Retinal pigment epithelial cell (primary cell): ENCODE measurements around the gene PPP2R2D.
A peak's percentile ranks its signal among the peaks of the same experiment; 100 is the strongest.

ENCODE experiments used
- DNase-seq: peaks from one replicate; pipeline ENCODE4 v3.0.0-alpha.2; 2010; ENCODE audit warnings: low read depth
- H3K4me3 ChIP-seq: 2 replicates; pipeline ENCODE4 v1.5.1; 2011; ENCODE audit warnings: mild to moderate bottlenecking, low read length, control low read depth, moderate library complexity
- CTCF ChIP-seq: conservative IDR thresholded peaks from 2 replicates; pipeline ENCODE4 v1.5.1; 2011; ENCODE audit warnings: low read depth, low read length, control low read depth, inconsistent platforms

Gene PPP2R2D

DNA sequence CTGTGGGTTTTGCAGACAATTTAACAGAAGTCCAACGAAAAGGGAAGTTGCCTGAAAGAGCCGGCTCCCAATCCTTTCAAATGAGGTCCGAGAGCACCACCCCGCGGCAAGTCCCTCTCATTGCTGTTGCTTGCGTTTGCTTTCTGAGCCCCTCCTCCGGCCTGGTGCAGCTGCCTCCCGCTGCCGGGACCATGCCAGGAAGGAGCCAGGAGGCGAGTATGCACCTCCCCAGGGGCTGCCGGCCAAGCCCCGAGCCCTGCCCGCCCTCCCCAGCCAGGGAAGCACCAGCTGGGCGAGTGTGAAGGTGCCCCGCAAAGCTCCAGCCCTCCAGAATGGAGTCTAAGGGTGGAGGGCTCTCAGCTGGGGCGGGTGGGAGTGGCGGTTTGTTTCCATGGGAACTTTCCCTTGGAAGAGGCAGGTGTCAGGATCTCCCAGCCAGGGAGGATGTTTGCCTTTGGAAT lies 25.8 kb upstream of the PPP2R2D start:
- TF ChIP-seq CTCF: peak; percentile 85
- H3K4me3 ChIP-seq: no peak overlapping the region
- DNase-seq: peak; percentile 23

DNA sequence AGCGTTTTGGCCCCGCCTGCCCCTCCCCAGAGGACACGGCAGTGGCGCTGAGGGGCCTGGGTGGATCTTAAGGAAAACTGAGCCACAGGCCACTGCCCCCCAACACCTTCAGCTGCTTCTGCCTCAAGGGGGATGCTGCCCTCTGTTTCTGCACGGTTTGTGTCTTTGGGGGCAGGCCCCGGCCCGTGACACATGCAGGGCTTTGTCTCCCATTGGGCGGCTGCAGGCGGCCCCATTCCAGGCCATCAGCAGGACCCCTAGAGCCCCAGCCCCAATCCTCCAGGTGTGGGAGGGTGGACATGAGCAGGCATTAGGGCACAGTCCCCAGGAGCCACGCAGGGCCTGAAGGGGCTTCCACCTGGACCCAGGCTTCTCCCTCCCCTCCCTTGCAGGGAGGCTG lies 25.3 kb upstream of the PPP2R2D start:
- no peak overlapping the region for H3K4me3 ChIP-seq
- DNase-seq: no peak
- TF ChIP-seq CTCF: no peak

DNA sequence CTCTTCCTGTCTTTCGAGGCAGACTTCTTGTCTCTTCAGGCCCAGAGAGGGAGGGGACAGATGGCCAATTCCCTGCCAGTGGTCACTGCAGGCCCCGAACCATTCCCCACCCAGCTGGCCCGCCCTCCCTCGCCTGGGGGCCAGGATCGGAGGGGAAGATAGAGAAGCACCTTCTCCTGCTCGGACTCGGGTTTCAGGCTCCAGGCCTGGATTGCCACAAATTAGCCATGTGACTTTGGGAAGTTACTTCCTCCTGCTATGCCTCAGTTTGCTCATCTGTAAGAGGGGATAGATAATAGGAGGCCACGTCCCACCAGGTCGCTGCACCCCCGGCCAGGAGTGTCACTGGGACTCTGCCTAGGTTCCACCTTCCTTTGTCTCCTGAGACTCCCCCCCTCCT lies 24.8 kb upstream of the PPP2R2D start:
- no peak for TF ChIP-seq CTCF
- no peak for DNase-seq
- H3K4me3 ChIP-seq: no peak overlapping the region

DNA sequence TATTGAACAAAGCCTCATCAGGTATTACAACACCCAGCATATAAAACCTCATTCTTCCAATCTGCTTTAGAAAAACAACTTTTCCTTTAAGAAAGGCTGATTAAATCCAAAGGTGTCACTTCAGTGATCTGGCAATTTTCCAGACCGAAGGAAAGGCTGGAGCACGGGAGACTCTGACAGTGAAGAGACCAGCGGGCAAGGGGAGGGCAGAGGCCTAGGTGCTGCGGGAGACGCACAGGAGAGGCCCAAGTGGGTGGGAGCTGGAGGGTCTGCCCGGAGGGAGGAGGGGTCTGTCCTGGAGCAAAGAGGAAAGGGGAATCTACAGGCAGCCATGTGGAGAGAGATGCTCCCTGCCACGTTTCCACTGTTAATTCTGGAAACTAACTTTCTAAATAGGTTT lies 24.3 kb upstream of the PPP2R2D start:
- TF ChIP-seq CTCF: no peak
- H3K4me3 ChIP-seq: no peak overlapping the region
- DNase-seq: no peak

DNA sequence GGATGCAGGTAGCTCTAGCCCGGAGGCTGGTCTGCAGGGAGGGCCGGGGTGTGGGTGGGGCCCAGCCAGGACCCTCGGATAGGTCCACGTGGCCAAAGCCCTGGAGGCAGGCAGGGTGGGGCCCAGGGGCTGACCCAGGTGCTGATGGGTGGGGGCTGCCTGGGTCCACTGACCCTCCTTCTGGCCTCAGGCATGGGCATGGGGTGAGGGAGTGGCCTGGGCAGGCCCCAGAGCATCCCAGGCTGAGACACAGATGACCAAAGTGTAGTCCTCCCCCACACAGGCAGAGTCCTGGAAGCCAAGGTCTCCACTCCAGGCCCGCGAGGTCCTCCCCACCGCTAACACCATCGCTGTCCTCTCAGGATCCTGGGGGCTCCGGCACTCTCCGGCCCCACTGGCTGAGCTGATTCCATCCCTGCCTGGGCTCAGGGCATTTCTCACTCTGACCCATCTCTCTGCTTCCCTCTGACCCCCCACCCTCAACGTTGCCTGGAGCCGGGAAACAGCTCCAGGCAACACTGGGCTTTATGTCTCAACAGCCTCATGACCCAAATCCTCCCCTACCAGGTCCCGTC lies 20.7 kb upstream of the PPP2R2D start:
- no peak for TF ChIP-seq CTCF
- no peak for DNase-seq
- H3K4me3 ChIP-seq: no peak overlapping the region

DNA sequence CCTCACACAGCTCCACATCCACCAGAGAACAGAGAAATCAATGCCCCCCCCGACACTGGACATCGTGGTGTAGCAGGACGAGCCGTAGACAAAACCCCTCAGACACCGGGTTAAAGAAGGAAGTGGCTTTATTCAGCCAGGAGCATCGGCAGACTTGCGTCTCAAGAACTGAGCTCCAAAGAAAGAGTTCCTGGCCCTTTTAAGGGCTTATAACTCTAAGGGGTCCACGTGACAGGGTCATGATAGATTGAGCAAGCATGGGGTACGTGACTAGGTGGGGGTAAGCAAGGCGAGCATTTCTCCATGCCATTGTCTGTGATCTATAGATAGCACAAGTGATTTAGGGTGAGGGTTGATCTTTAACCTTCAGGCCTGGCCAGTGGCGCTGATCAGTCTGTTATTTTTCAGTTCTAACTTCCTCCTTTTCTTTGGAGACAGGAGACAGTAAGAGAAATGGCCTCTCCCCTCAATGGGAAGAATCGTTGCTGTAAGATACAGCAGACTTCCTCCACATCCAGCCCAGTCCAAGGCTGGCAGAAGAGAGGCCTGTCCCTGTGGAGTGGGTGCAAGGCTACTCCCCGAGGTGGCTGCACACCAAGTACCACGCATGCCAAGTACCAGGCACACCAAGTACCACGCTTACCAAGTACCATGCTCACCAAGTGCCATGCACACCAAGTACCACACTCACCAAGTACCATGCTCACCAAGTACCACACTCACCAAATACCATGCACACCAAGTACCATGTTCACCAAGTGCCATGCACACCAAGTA lies 19.5 kb upstream of the PPP2R2D start:
- TF ChIP-seq CTCF: no peak
- DNase-seq: no peak
- no peak overlapping the region for H3K4me3 ChIP-seq

DNA sequence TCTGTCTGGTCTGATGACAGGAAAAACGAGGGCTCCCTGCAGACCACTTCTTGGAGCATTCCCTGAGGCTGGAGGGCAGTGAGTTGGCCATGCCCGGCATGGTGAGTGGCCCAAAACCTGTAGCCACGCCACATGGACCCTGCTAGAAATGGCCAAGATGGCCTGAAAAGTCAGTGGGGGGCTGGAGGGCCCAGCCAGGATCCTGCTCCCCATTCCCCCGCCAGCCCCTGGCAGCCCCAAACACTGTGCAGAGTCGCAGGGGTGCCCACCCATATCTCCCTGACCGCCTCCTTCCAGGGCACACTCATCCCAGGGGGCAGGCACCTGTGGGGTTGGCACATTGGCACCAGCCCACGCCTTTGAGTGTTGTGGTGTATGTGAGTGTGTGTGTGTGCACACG lies 18.7 kb upstream of the PPP2R2D start:
- H3K4me3 ChIP-seq: no peak overlapping the region
- no peak for DNase-seq
- TF ChIP-seq CTCF: no peak
